BE2C (cell line): ENCODE data around the gene DNAAF8.
A peak's percentile ranks its signal among the peaks of the same experiment; 100 is the strongest.

Experiments used
- DNase-seq: peaks from one replicate; pipeline ENCODE4 v3.0.0-alpha.2; 2020
- H3K27me3 ChIP-seq: fragments of 250-450 bp; sonication (Bioruptor Pico); 2 replicates; pipeline ENCODE4 v1.5.1; 2020; ENCODE audit warnings: mild to moderate bottlenecking
- H3K36me3 ChIP-seq: fragments of 250-450 bp; sonication (Bioruptor Pico); 2 replicates; pipeline ENCODE4 v1.5.1; 2020; ENCODE audit warnings: mild to moderate bottlenecking
- H3K4me1 ChIP-seq: fragments of 250-450 bp; sonication (Bioruptor Pico); 2 replicates; pipeline ENCODE4 v1.5.1; 2020
- H3K4me3 ChIP-seq: 2 replicates; pipeline ENCODE4 v1.5.1; 2011; ENCODE audit warnings: low read depth, low read length
- H3K9me3 ChIP-seq: fragments of 250-450 bp; sonication (Bioruptor Pico); 2 replicates; pipeline ENCODE4 v1.5.1; 2020
- CTCF ChIP-seq: IDR thresholded peaks from 2 replicates; pipeline ENCODE4 v1.5.1; 2012; ENCODE audit warnings: mild to moderate bottlenecking, low read depth, low read length

DNAAF8 gene

GRCh38 chr16:4728676-4729075 is 5.7 kb upstream of the DNAAF8 start:
- Histone ChIP-seq H3K36me3 (peaks cover 30% of the 10 kb centered on the region), H3K4me1 (no peaks in the 10 kb centered on the region), H3K4me3 (no peak overlapping the region), H3K9me3 (no peaks in the 10 kb centered on the region), H3K27me3 (no peaks in the 10 kb centered on the region)
- TF ChIP-seq CTCF = no peak
- DNase-seq = no peak

- TF ChIP-seq CTCF = no peak
- Histone ChIP-seq H3K27me3 (no peaks in the 10 kb centered on the region), H3K36me3 (peaks cover 23% of the 10 kb centered on the region), H3K9me3 (no peaks in the 10 kb centered on the region), H3K4me3 (no peak overlapping the region), H3K4me1 (no peaks in the 10 kb centered on the region)
- DNase-seq = no peak
These were observed 4.5 kb upstream of the DNAAF8 start for GRCh38 chr16:4729876-4730275.

GRCh38 chr16:4733211-4733742 is 1.1 kb upstream of the DNAAF8 start:
- no peaks in the 10 kb centered on the region for H3K9me3 ChIP-seq
- no peak for TF ChIP-seq CTCF
- DNase-seq = no peak
- no peaks in the 10 kb centered on the region for H3K27me3 ChIP-seq
- H3K4me1 ChIP-seq = no peaks in the 10 kb centered on the region
- peaks cover 18% of the 10 kb centered on the region for H3K36me3 ChIP-seq
- peak overlapping the region; percentile 85 for H3K4me3 ChIP-seq

GRCh38 chr16:4733747-4734062 is 632 bp upstream of the DNAAF8 start:
- no peak for TF ChIP-seq CTCF
- Histone ChIP-seq H3K9me3 (no peaks in the 10 kb centered on the region), H3K36me3 (peaks cover 14% of the 10 kb centered on the region), H3K4me3 (peak overlapping the region; percentile 85), H3K27me3 (no peaks in the 10 kb centered on the region), H3K4me1 (no peaks in the 10 kb centered on the region)
- DNase-seq = peak; percentile 25

GRCh38 chr16:4734730-4735535 is 596 bp downstream of the DNAAF8 start:
- H3K4me3 ChIP-seq = peak overlapping the region; percentile 85
- peak; percentile 97 for DNase-seq
- no peak for TF ChIP-seq CTCF
- H3K9me3 ChIP-seq = no peaks in the 10 kb centered on the region
- H3K4me1 ChIP-seq = no peaks in the 10 kb centered on the region
- no peaks in the 10 kb centered on the region for H3K27me3 ChIP-seq
- H3K36me3 ChIP-seq = peaks cover 7% of the 10 kb centered on the region

- no peaks in the 10 kb centered on the region for H3K9me3 ChIP-seq
- no peak for TF ChIP-seq CTCF
- no peaks in the 10 kb centered on the region for H3K36me3 ChIP-seq
- no peaks in the 10 kb centered on the region for H3K4me1 ChIP-seq
- no peaks in the 10 kb centered on the region for H3K27me3 ChIP-seq
- no peak overlapping the region for H3K4me3 ChIP-seq
- DNase-seq = no peak
These were observed 2.2 kb downstream of the DNAAF8 start for GRCh38 chr16:4736546-4736945.
